HG03064 (cell line): Measurements from ENCODE around the gene HK1.

ENCODE experiments used
- ATAC-seq: cut with Tn5 transposase; IDR thresholded peaks from one replicate; pipeline ENCODE4 v1.9.1; 2021; ENCODE audit warnings: low read depth; ENCODE audit not compliant: unreplicated experiment

HK1 gene

GRCh38 chr10:69397972-69398371 lies 119.7 kb downstream of the HK1 start:
- ATAC-seq, result no peak

- no peak for ATAC-seq
Observed at GRCh38 chr10:69398466-69398865, 120.2 kb downstream of the HK1 start.

GRCh38 chr10:69400936-69401335 lies 122.6 kb downstream of the HK1 start:
- no peak for ATAC-seq

- ATAC-seq, result no peak
Observed at GRCh38 chr10:69401416-69401815, 123.1 kb downstream of the HK1 start.

GRCh38 chr10:69402386-69402785 lies 124.1 kb downstream of the HK1 start:
- no peak for ATAC-seq

- ATAC-seq, result no peak
Observed at GRCh38 chr10:69403066-69403465, 124.8 kb downstream of the HK1 start.

GRCh38 chr10:69403519-69403918 lies 125.2 kb downstream of the HK1 start:
- no peak for ATAC-seq

GRCh38 chr10:69404786-69405185 lies 126.5 kb downstream of the HK1 start:
- no peak for ATAC-seq

GRCh38 chr10:69405221-69405620 lies 126.9 kb downstream of the HK1 start:
- ATAC-seq, result no peak

- no peak for ATAC-seq
Observed at GRCh38 chr10:69406302-69406811, 128.1 kb downstream of the HK1 start.

GRCh38 chr10:69406816-69407580 lies 128.7 kb downstream of the HK1 start:
- ATAC-seq, result no peak

- ATAC-seq, result no peak
Observed at GRCh38 chr10:69407621-69408301, 129.5 kb downstream of the HK1 start.

GRCh38 chr10:69408318-69409175 lies 130.3 kb downstream of the HK1 start:
- peak; percentile 76 for ATAC-seq

- no peak for ATAC-seq
Observed at GRCh38 chr10:69409176-69409495, 130.8 kb downstream of the HK1 start.

- no peak for ATAC-seq
Observed at GRCh38 chr10:69409968-69410367, 131.7 kb downstream of the HK1 start.

- ATAC-seq, result no peak
Observed at GRCh38 chr10:69410487-69410886, 132.2 kb downstream of the HK1 start.

- ATAC-seq, result no peak
Observed at GRCh38 chr10:69411476-69411875, 133.2 kb downstream of the HK1 start.

- no peak for ATAC-seq
Observed at GRCh38 chr10:69412232-69412790, 134.0 kb downstream of the HK1 start.

GRCh38 chr10:69413221-69413865 lies 135.0 kb downstream of the HK1 start:
- ATAC-seq, result no peak
